Liver (tissue), 9 donors: ENCODE measurements around the gene PITPNM1. TPM values are rescaled to one million over a fixed set of nuclear protein-coding genes. Genes with fewer than 3 reads are reported as not detected.

Experiments used
- DNase-seq: peaks from one replicate; pipeline ENCODE4 v3.0.0-alpha.2; 2017; ENCODE audit warnings: low spot score
- H3K27ac ChIP-seq, 2 donors: one replicate each; pipeline ENCODE4 v1.7.0; 2013; ENCODE audit warnings: inconsistent platforms in 2 of 2, low read length in 2 of 2, control low read depth in 1 of 2, low read depth in 1 of 2, mild to moderate bottlenecking in 1 of 2
- H3K27me3 ChIP-seq, 4 donors: one replicate each; pipeline versions ENCODE4 v1.6.1 to v1.7.0; 2013; ENCODE audit warnings: low read length in 3 of 4, inconsistent platforms in 1 of 4, mild to moderate bottlenecking in 1 of 4, moderate library complexity in 1 of 4; ENCODE audit not compliant: control insufficient read depth in 4 of 4, insufficient read depth in 4 of 4
- H3K36me3 ChIP-seq, 4 donors: one replicate each; pipeline versions ENCODE4 v1.6.1 to v1.7.0; 2013; ENCODE audit warnings: low read length in 3 of 4, mild to moderate bottlenecking in 3 of 4, low read depth in 1 of 4, moderate library complexity in 1 of 4; ENCODE audit not compliant: control insufficient read depth in 4 of 4, insufficient read depth in 3 of 4
- H3K4me1 ChIP-seq, 4 donors: one replicate each; pipeline versions ENCODE4 v1.6.1 to v1.7.0; 2013; ENCODE audit warnings: low read length in 3 of 4, mild to moderate bottlenecking in 3 of 4, moderate library complexity in 1 of 4; ENCODE audit not compliant: control insufficient read depth in 4 of 4, insufficient read depth in 4 of 4
- H3K4me3 ChIP-seq, 3 donors: one replicate each; pipeline versions ENCODE4 v1.6.1 to v1.7.0; 2013; ENCODE audit warnings: low read length in 3 of 3, control low read depth in 1 of 3, low read depth in 1 of 3, mild to moderate bottlenecking in 1 of 3
- H3K9ac ChIP-seq, 2 donors: one replicate each; pipeline ENCODE4 v1.7.0; 2013; ENCODE audit warnings: low read length in 2 of 2, mild to moderate bottlenecking in 2 of 2, moderate library complexity in 2 of 2, control low read depth in 1 of 2, low read depth in 1 of 2
- H3K9me3 ChIP-seq, 4 donors: one replicate each; pipeline versions ENCODE4 v1.6.1 to v1.7.0; 2013; ENCODE audit warnings: low read length in 3 of 4; ENCODE audit not compliant: control insufficient read depth in 4 of 4
- EGR1 ChIP-seq, 2 donors: IDR thresholded peaks; 2 replicates each; pipeline ENCODE4 v1.6.1; 2016 to 2018; ENCODE audit warnings: antibody characterized with exemption in 2 of 2, low read depth in 2 of 2
- FOXA1 ChIP-seq: IDR thresholded peaks from 2 replicates; pipeline ENCODE4 v1.6.1; 2016; ENCODE audit warnings: antibody characterized with exemption
- FOXA2 ChIP-seq: IDR thresholded peaks from 2 replicates; pipeline ENCODE4 v1.6.1; 2016; ENCODE audit warnings: antibody characterized with exemption
- GABPA ChIP-seq, 2 donors: IDR thresholded peaks in 1 of 2; conservative IDR thresholded peaks in 1 of 2; 2 replicates each; pipeline ENCODE4 v1.6.1; 2016; ENCODE audit warnings: antibody characterized with exemption in 2 of 2, mild to moderate bottlenecking in 1 of 2, moderate library complexity in 1 of 2
- HNF4A ChIP-seq, 2 donors: conservative IDR thresholded peaks; 2 replicates each; pipeline ENCODE4 v1.6.1; 2016; ENCODE audit warnings: antibody characterized with exemption in 2 of 2, mild to moderate bottlenecking in 2 of 2
- HNF4G ChIP-seq: IDR thresholded peaks from 2 replicates; pipeline ENCODE4 v1.6.1; 2016; ENCODE audit warnings: antibody characterized with exemption
- JUND ChIP-seq, 2 donors: IDR thresholded peaks; 2 replicates each; pipeline ENCODE4 v1.6.1; 2016; ENCODE audit warnings: antibody characterized with exemption in 2 of 2
- NR2F2 ChIP-seq: IDR thresholded peaks from 2 replicates; pipeline ENCODE4 v1.6.1; 2016; ENCODE audit warnings: antibody characterized with exemption
- RAD21 ChIP-seq, 2 donors: IDR thresholded peaks; 2 replicates each; pipeline ENCODE4 v1.6.1; 2016; ENCODE audit warnings: antibody characterized with exemption in 2 of 2, mild to moderate bottlenecking in 2 of 2
- RXRA ChIP-seq, 2 donors: IDR thresholded peaks; 2 replicates each; pipeline ENCODE4 v1.6.1; 2017 to 2018; ENCODE audit warnings: antibody characterized with exemption in 2 of 2, mild to moderate bottlenecking in 1 of 2
- SP1 ChIP-seq: IDR thresholded peaks from 2 replicates; pipeline ENCODE4 v1.6.1; 2018; ENCODE audit warnings: antibody characterized with exemption, mild to moderate bottlenecking
- TAF1 ChIP-seq: conservative IDR thresholded peaks from 2 replicates; pipeline ENCODE4 v1.6.1; 2016; ENCODE audit warnings: antibody characterized with exemption, mild to moderate bottlenecking
- YY1 ChIP-seq: IDR thresholded peaks from 2 replicates; pipeline ENCODE4 v1.6.1; 2016; ENCODE audit warnings: antibody characterized with exemption, mild to moderate bottlenecking
- WGBS: extraction: QIAGEN DNeasy Blood & Tissue Kit; methylation state at CpG from one replicate; pipeline ENCODE4 v1.1.7; 2013; 5-methylcytosine and 5-hydroxymethylcytosine counted together
- polyA plus RNA-seq, 2 donors: library from polyadenylated mRNA; stranded (reverse) in 1 of 2; unstranded in 1 of 2; fragments of 200-250 nt in 1 of 2; fragments of >200 nt in 1 of 2; fragmentation: Nextera tagmentation in 1 of 2; extraction: Ambion mirVana in 1 of 2; gene quantifications; one replicate each; pipeline versions ENCODE4 v1.2.1 to v1.2.3, GENCODE V29; 2013 to 2015
- total RNA-seq, 2 donors: library from RNA; depleted of rRNA; stranded (reverse); fragments of >200 nt; gene quantifications; one replicate each; pipeline ENCODE4 v1.2.3, GENCODE V29; 2014
- TF ChIP-seq, protein P1 (sequence below): fragments of 150-350 bp; IDR thresholded peaks from 2 replicates; pipeline ENCODE4 v1.5.1; 2017; ENCODE audit warnings: improper control_type of control experiment, low read depth, low read length; ENCODE audit not compliant: missing input control
- TF ChIP-seq, protein P2 (sequence below): IDR thresholded peaks from 2 replicates; pipeline ENCODE4 v1.6.1; 2016; ENCODE audit warnings: antibody characterized with exemption
- TF ChIP-seq, protein P3 (sequence below): IDR thresholded peaks from 2 replicates; pipeline ENCODE4 v1.6.1; 2016; ENCODE audit warnings: antibody characterized with exemption
- TF ChIP-seq, protein P4 (sequence below): IDR thresholded peaks from 2 replicates; pipeline ENCODE4 v1.6.1; 2016; ENCODE audit warnings: antibody characterized with exemption, mild to moderate bottlenecking
- TF ChIP-seq, protein P5 (sequence below): IDR thresholded peaks from 2 replicates; pipeline ENCODE4 v1.6.1; 2016; ENCODE audit warnings: antibody characterized with exemption
- donor health status: healthy.
- donor health status: healthy.
- donor health status: healthy.
- donor health status: healthy.
- donor health status: healthy.

Gene PITPNM1
- total and polyA plus RNA-seq, 4 donors, result 1.3 to 9.3 (median 5.1) TPM

DNA sequence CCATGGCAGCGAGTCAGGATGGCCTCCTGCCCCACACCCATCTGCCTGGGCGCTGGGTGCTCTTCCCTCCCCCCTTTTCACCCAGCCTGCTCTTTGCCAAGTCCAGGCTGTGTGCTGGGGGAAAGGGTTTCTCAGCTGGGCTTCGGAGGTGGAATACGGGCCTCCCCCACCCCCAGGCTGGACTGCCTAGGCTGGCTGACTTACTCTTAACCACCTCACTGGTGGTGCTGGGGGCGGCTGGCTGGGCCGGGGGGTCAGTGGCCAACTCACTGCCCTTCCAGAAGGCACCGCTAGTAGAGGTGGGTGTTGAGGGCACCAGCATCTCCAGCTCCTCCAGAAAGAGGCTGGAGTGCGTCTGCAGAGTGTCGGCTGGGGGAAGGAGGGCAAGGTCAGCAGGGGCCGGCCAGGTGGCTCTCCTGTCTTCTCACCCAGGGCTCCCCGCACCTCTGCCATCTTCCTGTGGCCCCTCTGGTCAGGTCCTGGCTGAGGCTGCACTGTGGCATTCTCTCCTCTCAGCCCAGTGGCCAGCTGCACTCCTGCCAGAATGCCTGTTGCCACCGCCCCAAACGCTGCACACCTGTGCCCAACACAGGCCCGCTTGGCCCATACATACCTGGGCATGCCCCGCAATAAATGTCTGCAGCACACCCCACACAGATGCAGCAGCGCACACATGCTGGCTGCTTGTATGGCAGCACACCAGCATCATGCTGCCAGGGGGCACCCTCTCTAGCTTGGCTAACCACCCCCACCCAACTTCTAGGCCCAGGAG, 9.7 kb downstream of the PITPNM1 start:
- DNase-seq, result no peak
- Histone ChIP-seq H3K27ac (no peak overlapping the region), H3K4me3 (no peak overlapping the region), H3K9ac (no peak overlapping the region), H3K27me3 (no peaks in the 10 kb centered on the region), H3K9me3 (no peaks in the 10 kb centered on the region), H3K4me1 (no peaks in the 10 kb centered on the region), H3K36me3 (peaks cover 4 to 36% (median 9%) of the 10 kb centered on the region in 4 donors)
- TF ChIP-seq, protein P1, sequence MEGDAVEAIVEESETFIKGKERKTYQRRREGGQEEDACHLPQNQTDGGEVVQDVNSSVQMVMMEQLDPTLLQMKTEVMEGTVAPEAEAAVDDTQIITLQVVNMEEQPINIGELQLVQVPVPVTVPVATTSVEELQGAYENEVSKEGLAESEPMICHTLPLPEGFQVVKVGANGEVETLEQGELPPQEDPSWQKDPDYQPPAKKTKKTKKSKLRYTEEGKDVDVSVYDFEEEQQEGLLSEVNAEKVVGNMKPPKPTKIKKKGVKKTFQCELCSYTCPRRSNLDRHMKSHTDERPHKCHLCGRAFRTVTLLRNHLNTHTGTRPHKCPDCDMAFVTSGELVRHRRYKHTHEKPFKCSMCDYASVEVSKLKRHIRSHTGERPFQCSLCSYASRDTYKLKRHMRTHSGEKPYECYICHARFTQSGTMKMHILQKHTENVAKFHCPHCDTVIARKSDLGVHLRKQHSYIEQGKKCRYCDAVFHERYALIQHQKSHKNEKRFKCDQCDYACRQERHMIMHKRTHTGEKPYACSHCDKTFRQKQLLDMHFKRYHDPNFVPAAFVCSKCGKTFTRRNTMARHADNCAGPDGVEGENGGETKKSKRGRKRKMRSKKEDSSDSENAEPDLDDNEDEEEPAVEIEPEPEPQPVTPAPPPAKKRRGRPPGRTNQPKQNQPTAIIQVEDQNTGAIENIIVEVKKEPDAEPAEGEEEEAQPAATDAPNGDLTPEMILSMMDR, result no peak
- TF ChIP-seq TAF1, result no peak
- no peak for TF ChIP-seq EGR1 (IDR thresholded peaks at IDR 0.05; ENCODE audit: low read depth in 2 of 2)
- no peak for TF ChIP-seq HNF4A (conservative IDR thresholded peaks at IDR 0.05)
- TF ChIP-seq, protein P2, sequence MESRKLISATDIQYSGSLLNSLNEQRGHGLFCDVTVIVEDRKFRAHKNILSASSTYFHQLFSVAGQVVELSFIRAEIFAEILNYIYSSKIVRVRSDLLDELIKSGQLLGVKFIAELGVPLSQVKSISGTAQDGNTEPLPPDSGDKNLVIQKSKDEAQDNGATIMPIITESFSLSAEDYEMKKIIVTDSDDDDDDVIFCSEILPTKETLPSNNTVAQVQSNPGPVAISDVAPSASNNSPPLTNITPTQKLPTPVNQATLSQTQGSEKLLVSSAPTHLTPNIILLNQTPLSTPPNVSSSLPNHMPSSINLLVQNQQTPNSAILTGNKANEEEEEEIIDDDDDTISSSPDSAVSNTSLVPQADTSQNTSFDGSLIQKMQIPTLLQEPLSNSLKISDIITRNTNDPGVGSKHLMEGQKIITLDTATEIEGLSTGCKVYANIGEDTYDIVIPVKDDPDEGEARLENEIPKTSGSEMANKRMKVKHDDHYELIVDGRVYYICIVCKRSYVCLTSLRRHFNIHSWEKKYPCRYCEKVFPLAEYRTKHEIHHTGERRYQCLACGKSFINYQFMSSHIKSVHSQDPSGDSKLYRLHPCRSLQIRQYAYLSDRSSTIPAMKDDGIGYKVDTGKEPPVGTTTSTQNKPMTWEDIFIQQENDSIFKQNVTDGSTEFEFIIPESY, result no peak
- no peak for TF ChIP-seq YY1
- TF ChIP-seq, protein P3, sequence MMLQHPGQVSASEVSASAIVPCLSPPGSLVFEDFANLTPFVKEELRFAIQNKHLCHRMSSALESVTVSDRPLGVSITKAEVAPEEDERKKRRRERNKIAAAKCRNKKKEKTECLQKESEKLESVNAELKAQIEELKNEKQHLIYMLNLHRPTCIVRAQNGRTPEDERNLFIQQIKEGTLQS, result no peak
- TF ChIP-seq FOXA1, result no peak
- no peak for TF ChIP-seq NR2F2
- TF ChIP-seq RAD21 (IDR thresholded peaks at IDR 0.05), result no peak
- TF ChIP-seq SP1, result no peak
- TF ChIP-seq, protein P4, sequence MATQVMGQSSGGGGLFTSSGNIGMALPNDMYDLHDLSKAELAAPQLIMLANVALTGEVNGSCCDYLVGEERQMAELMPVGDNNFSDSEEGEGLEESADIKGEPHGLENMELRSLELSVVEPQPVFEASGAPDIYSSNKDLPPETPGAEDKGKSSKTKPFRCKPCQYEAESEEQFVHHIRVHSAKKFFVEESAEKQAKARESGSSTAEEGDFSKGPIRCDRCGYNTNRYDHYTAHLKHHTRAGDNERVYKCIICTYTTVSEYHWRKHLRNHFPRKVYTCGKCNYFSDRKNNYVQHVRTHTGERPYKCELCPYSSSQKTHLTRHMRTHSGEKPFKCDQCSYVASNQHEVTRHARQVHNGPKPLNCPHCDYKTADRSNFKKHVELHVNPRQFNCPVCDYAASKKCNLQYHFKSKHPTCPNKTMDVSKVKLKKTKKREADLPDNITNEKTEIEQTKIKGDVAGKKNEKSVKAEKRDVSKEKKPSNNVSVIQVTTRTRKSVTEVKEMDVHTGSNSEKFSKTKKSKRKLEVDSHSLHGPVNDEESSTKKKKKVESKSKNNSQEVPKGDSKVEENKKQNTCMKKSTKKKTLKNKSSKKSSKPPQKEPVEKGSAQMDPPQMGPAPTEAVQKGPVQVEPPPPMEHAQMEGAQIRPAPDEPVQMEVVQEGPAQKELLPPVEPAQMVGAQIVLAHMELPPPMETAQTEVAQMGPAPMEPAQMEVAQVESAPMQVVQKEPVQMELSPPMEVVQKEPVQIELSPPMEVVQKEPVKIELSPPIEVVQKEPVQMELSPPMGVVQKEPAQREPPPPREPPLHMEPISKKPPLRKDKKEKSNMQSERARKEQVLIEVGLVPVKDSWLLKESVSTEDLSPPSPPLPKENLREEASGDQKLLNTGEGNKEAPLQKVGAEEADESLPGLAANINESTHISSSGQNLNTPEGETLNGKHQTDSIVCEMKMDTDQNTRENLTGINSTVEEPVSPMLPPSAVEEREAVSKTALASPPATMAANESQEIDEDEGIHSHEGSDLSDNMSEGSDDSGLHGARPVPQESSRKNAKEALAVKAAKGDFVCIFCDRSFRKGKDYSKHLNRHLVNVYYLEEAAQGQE, result no peak
- no peak for TF ChIP-seq HNF4G
- TF ChIP-seq FOXA2, result no peak
- TF ChIP-seq, protein P5, sequence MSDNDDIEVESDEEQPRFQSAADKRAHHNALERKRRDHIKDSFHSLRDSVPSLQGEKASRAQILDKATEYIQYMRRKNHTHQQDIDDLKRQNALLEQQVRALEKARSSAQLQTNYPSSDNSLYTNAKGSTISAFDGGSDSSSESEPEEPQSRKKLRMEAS, result no peak
- no peak for TF ChIP-seq RXRA (IDR thresholded peaks at IDR 0.05)
- no peak for TF ChIP-seq GABPA (IDR thresholded peaks at IDR 0.05 in 1 of 2, conservative IDR thresholded peaks at IDR 0.05 in 1 of 2)
- TF ChIP-seq JUND (IDR thresholded peaks at IDR 0.05), result no peak
- 98% methylated on average over 16 of the region's 16 CpGs for WGBS
